ENCODE results near the gene BTBD9. TPM values are rescaled to one million over a fixed set of nuclear protein-coding genes. Genes with fewer than 3 reads are reported as not detected.

The BTBD9 gene
- total and polyA plus RNA-seq, 2 donors (not counting 1 experiment from before 2014, with no cell fraction given), result 4.1 to 48.9 TPM

- WGBS (ENCODE audit: insufficient coverage), result 100% methylated on average over 1 of the region's 3 CpGs
- CTCF ChIA-PET, result no interaction called here
- Histone ChIP-seq H4K20me1 (ENCODE audit: control insufficient read depth, insufficient read depth, low read length, poor library complexity, severe bottlenecking) (peaks cover 4% of the 10 kb centered on the region), H3K4me2 (replicated peaks; ENCODE audit: low read depth, low read length, poor library complexity, severe bottlenecking) (no peak overlapping the region), H3K4me3 (ENCODE audit: control extremely low read depth in 1 of 5, extremely low read depth in 1 of 5, insufficient read depth in 1 of 5, low read depth in 2 of 5, low read length in 4 of 5) (no peak overlapping the region), H2AFZ (ENCODE audit: insufficient read depth, low read depth, low read length, poor library complexity, severe bottlenecking) (no peak overlapping the region), H3K9me3 (ENCODE audit: control extremely low read depth in 1 of 3, control insufficient read depth in 2 of 3, insufficient read depth in 1 of 3, low read length in 2 of 3) (no peaks in the 10 kb centered on the region), H3K79me2 (ENCODE audit: control insufficient read depth, insufficient read depth, low read length) (peaks cover 4% of the 10 kb centered on the region), H3K9ac (ENCODE audit: low read length) (no peak overlapping the region), H3K4me1 (ENCODE audit: control insufficient read depth in 2 of 2, insufficient read depth in 2 of 2, low read length in 2 of 2) (no peaks in the 10 kb centered on the region), H3K27ac (ENCODE audit: low read length in 2 of 2) (no peak overlapping the region), H3K36me3 (replicated peaks in 1 of 2; ENCODE audit: control extremely low read depth in 1 of 2, control insufficient read depth in 1 of 2, extremely low read depth in 1 of 2, insufficient read depth in 2 of 2, low read length in 1 of 2) (no peaks in the 10 kb centered on the region), H3K27me3 (replicated peaks in 1 of 4; ENCODE audit: control extremely low read depth in 1 of 4, control insufficient read depth in 3 of 4, insufficient read depth in 4 of 4, low read length in 3 of 4) (no peaks in the 10 kb centered on the region)
- Mint-ChIP-seq H3K4me1 (no peaks in the 10 kb centered on the region), H3K27me3 (no peaks in the 10 kb centered on the region), H3K27ac (no peak overlapping the region), H3K9me3 (ENCODE audit: insufficient read depth) (no peaks in the 10 kb centered on the region), H3K4me3 (no peak overlapping the region)
- TF ChIP-seq CTCF (IDR thresholded peaks at IDR 0.05), result no peak
- no peak for TF ChIP-seq EZH2 (IDR thresholded peaks at IDR 0.05; ENCODE audit: borderline replicate concordance, insufficient read depth, low read depth, low read length, poor library complexity, severe bottlenecking)
- DNase-seq (no peak), ATAC-seq (ENCODE audit: low read depth) (no peak)
- POLR2A ChIA-PET, result no interaction called here
- intact Hi-C loops (cut with micrococcal nuclease), result loop anchor here (10.0 kb wide), 1 partner anchor 66 kb away; no protein-coding TSS in a partner anchor
These were observed 169.2 kb downstream of the BTBD9 start for GRCh38 chr6:38470548-38470947.

GRCh38 chr6:38467566-38467965, 172.2 kb downstream of the BTBD9 start:
- Histone ChIP-seq H3K9ac (ENCODE audit: low read length) (no peak overlapping the region), H3K27me3 (replicated peaks in 1 of 4; ENCODE audit: control extremely low read depth in 1 of 4, control insufficient read depth in 3 of 4, insufficient read depth in 4 of 4, low read length in 3 of 4) (no peaks in the 10 kb centered on the region), H2AFZ (ENCODE audit: insufficient read depth, low read depth, low read length, poor library complexity, severe bottlenecking) (no peak overlapping the region), H4K20me1 (ENCODE audit: control insufficient read depth, insufficient read depth, low read length, poor library complexity, severe bottlenecking) (no peaks in the 10 kb centered on the region), H3K9me3 (ENCODE audit: control extremely low read depth in 1 of 3, control insufficient read depth in 2 of 3, insufficient read depth in 1 of 3, low read length in 2 of 3) (peaks cover 0 to 8% (median 0%) of the 10 kb centered on the region in 3 donors), H3K4me3 (ENCODE audit: control extremely low read depth in 1 of 5, extremely low read depth in 1 of 5, insufficient read depth in 1 of 5, low read depth in 2 of 5, low read length in 4 of 5) (no peak overlapping the region), H3K27ac (ENCODE audit: low read length in 2 of 2) (no peak overlapping the region), H3K79me2 (ENCODE audit: control insufficient read depth, insufficient read depth, low read length) (peaks cover 4% of the 10 kb centered on the region), H3K4me2 (replicated peaks; ENCODE audit: low read depth, low read length, poor library complexity, severe bottlenecking) (no peak overlapping the region), H3K4me1 (ENCODE audit: control insufficient read depth in 2 of 2, insufficient read depth in 2 of 2, low read length in 2 of 2) (no peaks in the 10 kb centered on the region), H3K36me3 (replicated peaks in 1 of 2; ENCODE audit: control extremely low read depth in 1 of 2, control insufficient read depth in 1 of 2, extremely low read depth in 1 of 2, insufficient read depth in 2 of 2, low read length in 1 of 2) (no peaks in the 10 kb centered on the region)
- intact Hi-C loops (cut with micrococcal nuclease), result no loop called here
- no peak for ATAC-seq (ENCODE audit: low read depth)
- POLR2A ChIA-PET, result no interaction called here
- peaks cover 3% of the 10 kb centered on the region for H3K9me3 Mint-ChIP-seq (ENCODE audit: insufficient read depth)
- CTCF ChIA-PET, result interaction anchor here (0.6 to 1.7 kb wide), 2 partner anchors 10 to 26 kb away, joined by 3 to 4 read pairs; no protein-coding TSS in a partner anchor
- DNase-seq, result no peak
- 91% methylated on average over 1 of the region's 3 CpGs for WGBS (ENCODE audit: insufficient coverage)
- TF ChIP-seq CTCF (IDR thresholded peaks at IDR 0.05), result no peak
- TF ChIP-seq EZH2 (IDR thresholded peaks at IDR 0.05; ENCODE audit: borderline replicate concordance, insufficient read depth, low read depth, low read length, poor library complexity, severe bottlenecking), result no peak
- peaks cover 4% of the 10 kb centered on the region for H3K4me1 Mint-ChIP-seq
- no peak overlapping the region for H3K4me3 Mint-ChIP-seq
- no peak overlapping the region for H3K27ac Mint-ChIP-seq
- H3K27me3 Mint-ChIP-seq, result no peaks in the 10 kb centered on the region

Data from B cell (primary cell).